Measurements from ENCODE around the gene PATZ1.

PATZ1 gene

GRCh38 chr22:31313366-31314147 lies 32.6 kb downstream of the PATZ1 start:
- DNase-seq: peak; percentile 35

GRCh38 chr22:31308181-31308580 lies 38.0 kb downstream of the PATZ1 start:
- DNase-seq: no peak

- DNase-seq: no peak
Measured at GRCh38 chr22:31305194-31305593, 41.0 kb downstream of the PATZ1 start.

- no peak for DNase-seq
Measured at GRCh38 chr22:31302537-31302936, 43.6 kb downstream of the PATZ1 start.

GRCh38 chr22:31302006-31302405 lies 44.1 kb downstream of the PATZ1 start:
- no peak for DNase-seq

GRCh38 chr22:31300896-31301295 lies 45.2 kb downstream of the PATZ1 start:
- no peak for DNase-seq

GRCh38 chr22:31295831-31296657 lies 50.1 kb downstream of the PATZ1 start:
- no peak for DNase-seq

- no peak for DNase-seq
Measured at GRCh38 chr22:31295360-31295759, 50.8 kb downstream of the PATZ1 start.

GRCh38 chr22:31292236-31292989 lies 53.7 kb downstream of the PATZ1 start, which contains the start of gene PIK3IP1:
TSS of gene PIK3IP1 (minus strand) at chr22:31292488. CDS start at chr22:31292344, 144 bp downstream.
- DNase-seq: peak; percentile 76

GRCh38 chr22:31291481-31292235 lies 54.5 kb downstream of the PATZ1 start:
- DNase-seq: no peak

GRCh38 chr22:31290494-31291471 lies 55.4 kb downstream of the PATZ1 start:
- DNase-seq: peak; percentile 45

GRCh38 chr22:31289344-31289743 lies 56.8 kb downstream of the PATZ1 start:
- DNase-seq: no peak

- DNase-seq: no peak
Measured at GRCh38 chr22:31288496-31289240, 57.5 kb downstream of the PATZ1 start.

- no peak for DNase-seq
Measured at GRCh38 chr22:31287818-31288495, 58.2 kb downstream of the PATZ1 start.

GRCh38 chr22:31286360-31287255 lies 59.5 kb downstream of the PATZ1 start:
- DNase-seq: no peak

- DNase-seq: peak; percentile 80
Measured at GRCh38 chr22:31284281-31285155, 61.6 kb downstream of the PATZ1 start.

GRCh38 chr22:31282748-31283468 lies 63.2 kb downstream of the PATZ1 start:
- no peak for DNase-seq

Data from NCI-H1694 (cell line).